Kidney (tissue), 22 donors: ENCODE measurements around the gene CTNNBL1. TPM values are rescaled to one million over a fixed set of nuclear protein-coding genes. Genes with fewer than 3 reads are reported as not detected.

ENCODE experiments used
- DNase-seq, 5 donors: peaks; one replicate each; pipeline ENCODE4 v3.0.0-alpha.2; 2013 to 2020
- FAIRE-seq: peaks from 2 replicates; lab custom pipeline; 2012; peaks lifted over from hg19 to GRCh38; lab: Jason Lieb, UNC
- H3K27ac ChIP-seq, 2 donors: one replicate each; pipeline ENCODE4 v1.7.0; 2013; ENCODE audit warnings: low read depth in 2 of 2, low read length in 2 of 2, inconsistent platforms in 1 of 2
- H3K27me3 ChIP-seq: one replicate; pipeline ENCODE4 v1.7.1; 2013; ENCODE audit warnings: low read length, inconsistent platforms; ENCODE audit not compliant: control insufficient read depth, insufficient read depth
- H3K36me3 ChIP-seq, 3 donors: one replicate each; pipeline versions ENCODE4 v1.7.0 to v1.7.1; 2013; ENCODE audit warnings: low read length in 3 of 3, control low read depth in 1 of 3, inconsistent platforms in 1 of 3; ENCODE audit not compliant: insufficient read depth in 3 of 3, control insufficient read depth in 2 of 3
- H3K4me1 ChIP-seq, 3 donors: one replicate each; pipeline versions ENCODE4 v1.7.0 to v1.7.1; 2013; ENCODE audit warnings: low read length in 3 of 3, inconsistent platforms in 1 of 3, low read depth in 1 of 3; ENCODE audit not compliant: control insufficient read depth in 2 of 3, insufficient read depth in 2 of 3
- H3K4me3 ChIP-seq, 3 donors: one replicate each; pipeline versions ENCODE4 v1.7.0 to v1.8.1; 2013; ENCODE audit warnings: low read length in 3 of 3, control low read depth in 1 of 3, inconsistent platforms in 1 of 3
- H3K9ac ChIP-seq, 3 donors: one replicate each; pipeline versions ENCODE4 v1.7.0 to v1.7.1; 2013; ENCODE audit warnings: low read length in 3 of 3, control low read depth in 1 of 3, inconsistent platforms in 1 of 3
- H3K9me3 ChIP-seq, 3 donors: one replicate each; pipeline versions ENCODE4 v1.7.0 to v1.7.1; 2013; ENCODE audit warnings: low read length in 3 of 3, control low read depth in 1 of 3, inconsistent platforms in 1 of 3; ENCODE audit not compliant: control insufficient read depth in 2 of 3, insufficient read depth in 1 of 3
- CTCF ChIP-seq: IDR thresholded peaks from 3 replicates; pipeline ENCODE4 v1.5.1; 2012; ENCODE audit warnings: mild to moderate bottlenecking, moderate library complexity, borderline replicate concordance; ENCODE audit not compliant: insufficient read depth; ENCODE audit errors: extremely low read depth
- intact Hi-C: fragments of 100-400 bp; cut with DNase I; formaldehyde crosslinking; loops from one replicate; pipeline ENCODE4 v1.11.1; 2022
- long read RNA-seq, 10 donors: library from polyadenylated mRNA in 1 of 10; unstranded in 1 of 10; transcript quantifications; one replicate each; pipeline ENCODE4 v2.0.0 and lab custom pipeline, GENCODE V29; 2021 to 2026
- polyA plus RNA-seq: library from polyadenylated mRNA; stranded (reverse); fragments of 350-450 nt; fragmentation: Illumina TruSeq; extraction: RNeasy Lipid Tissue Mini Kit (QIAGEN cat#74804); gene quantifications from one replicate; pipeline ENCODE4 v1.2.3, GENCODE V29; 2014; ENCODE audit warnings: low read depth, low replicate concordance; ENCODE audit not compliant: insufficient read depth
- total RNA-seq: library from RNA; stranded (reverse); fragmentation: NEBNext Ultra II Directional; extraction: Animal tissue kit (Norgen Biotek cat#: 25700); gene quantifications from one replicate; pipeline ENCODE4 v1.2.1, GENCODE V29; 2021
- donor health status: control.
- donor health status: control.
- donor health status: control.
- donor health status: control.
- donor health status: control.
- donor health status: DM: yes; HTN: yes; CAD: no.
- donor health status: Normal renal cell carcinoma (clear cell type).

CTNNBL1 gene
- 40.9 TPM for total RNA-seq
- 70.9 TPM for polyA plus RNA-seq
- long read RNA-seq, donor 1, transcript CTNNBL1-201 (16 exons, 1,925 nt): major isoform, 9 of 9 reads
- long read RNA-seq, donor 1, partial matches to known transcripts: 0 of 9 reads
- long read RNA-seq, donor 1, other reads (novel, unspliced or antisense): 0 of 9 reads
- long read RNA-seq, donor 2, transcript CTNNBL1-201 (16 exons, 1,925 nt): major isoform, 10 of 12 reads
- long read RNA-seq, donor 2, partial matches to known transcripts: 0 of 12 reads
- long read RNA-seq, donor 2, other reads (novel, unspliced or antisense): 0 of 12 reads
- long read RNA-seq, donor 3, transcript CTNNBL1-201 (16 exons, 1,925 nt): major isoform, 12 of 23 reads
- long read RNA-seq, donor 3, partial matches to known transcripts: 11 of 23 reads
- long read RNA-seq, donor 3, other reads (novel, unspliced or antisense): 0 of 23 reads
- long read RNA-seq, donor 4, transcript CTNNBL1-201 (16 exons, 1,925 nt): major isoform, 11 of 16 reads
- long read RNA-seq, donor 4, partial matches to known transcripts: 5 of 16 reads
- long read RNA-seq, donor 4, other reads (novel, unspliced or antisense): 0 of 16 reads
- long read RNA-seq, donor 5, partial matches to known transcripts: 0 of 1 reads
- long read RNA-seq, donor 5, other reads (novel, unspliced or antisense): 0 of 1 reads
- long read RNA-seq, donor 6, transcript CTNNBL1-201 (16 exons, 1,925 nt): major isoform, 10 of 23 reads
- long read RNA-seq, donor 6, partial matches to known transcripts: 12 of 23 reads
- long read RNA-seq, donor 6, other reads (novel, unspliced or antisense): 0 of 23 reads
- long read RNA-seq, donor 7, transcript CTNNBL1-201 (16 exons, 1,925 nt): major isoform, 36 of 49 reads
- long read RNA-seq, donor 7, partial matches to known transcripts: 9 of 49 reads
- long read RNA-seq, donor 7, other reads (novel, unspliced or antisense): 4 of 49 reads
- long read RNA-seq, donor 8, transcript CTNNBL1-201 (16 exons, 1,925 nt): major isoform, 6 of 14 reads
- long read RNA-seq, donor 8, partial matches to known transcripts: 5 of 14 reads
- long read RNA-seq, donor 8, other reads (novel, unspliced or antisense): 0 of 14 reads
- long read RNA-seq, donor 9, partial matches to known transcripts: 0 of 2 reads
- long read RNA-seq, donor 9, other reads (novel, unspliced or antisense): 0 of 2 reads
- long read RNA-seq, donor 10, partial matches to known transcripts: 6 of 10 reads
- long read RNA-seq, donor 10, other reads (novel, unspliced or antisense): 0 of 10 reads

- DNase-seq: peak; percentile 97 to 99 (median 99)
- no peak for FAIRE-seq
- Histone ChIP-seq H3K27ac (peak within 1 kb of the TSS in 1 of 2 donors; percentile 55), H3K9ac (peak within 1 kb of the TSS; percentile 81 to 97 (median 91)), H3K9me3 (no peaks in the 10 kb centered on the region), H3K36me3 (no peaks in the 10 kb centered on the region), H3K27me3 (no peaks in the 10 kb centered on the region), H3K4me1 (peaks cover 0 to 7% (median 0%) of the 10 kb centered on the region in 3 donors), H3K4me3 (peak within 1 kb of the TSS; percentile 82 to 91 (median 84))
- intact Hi-C loops: no loop called here
- TF ChIP-seq CTCF: no peak
These were observed at the start of gene CTNNBL1 for GRCh38 chr20:37693635-37694626. CTNNBL1 (plus strand) TSS chr20:37694030; CDS start chr20:37694123, 93 bp downstream.

DNA sequence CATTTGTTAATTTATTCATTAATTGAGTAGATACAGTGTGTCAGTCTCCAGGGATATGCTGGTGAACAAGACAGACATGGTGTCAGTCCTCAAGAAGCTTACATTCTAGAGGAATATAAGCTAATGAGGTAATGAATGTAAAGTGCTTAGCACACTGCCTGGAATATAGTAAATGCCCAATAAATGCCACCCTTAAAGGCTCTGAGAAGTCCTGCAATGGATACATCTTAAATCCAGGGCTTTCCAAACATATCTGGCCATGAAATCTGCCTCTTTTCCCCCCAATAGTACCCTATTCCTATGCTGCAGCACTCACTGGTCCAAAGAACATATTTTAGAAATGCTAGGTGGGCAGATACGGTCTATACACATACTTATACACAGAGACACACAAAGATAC, 49.2 kb upstream of the CTNNBL1 start:
- peaks cover 3% of the 10 kb centered on the region for H3K27me3 ChIP-seq
- FAIRE-seq: no peak

More for the DNA sequence above, 49.2 kb upstream of the CTNNBL1 start:
- Histone ChIP-seq H3K9ac (no peak overlapping the region), H3K4me1 (no peaks in the 10 kb centered on the region), H3K9me3 (no peaks in the 10 kb centered on the region), H3K36me3 (no peaks in the 10 kb centered on the region), H3K27ac (no peak overlapping the region), H3K4me3 (no peak overlapping the region)
- no peak for TF ChIP-seq CTCF
- intact Hi-C loops: no loop called here
- DNase-seq: no peak
